Thyroid gland (tissue), 4 donors: ENCODE data around the gene TRAF7.

Experiments
- CTCF ChIP-seq, 6 experiments: fragments of 200-600 bp in 3 of 6; fragments of 450-650 bp in 3 of 6; sonication (generic) in 3 of 6; IDR thresholded peaks; one replicate each; pipeline ENCODE4 v1.5.1; 2016 to 2019; ENCODE audit warnings: antibody characterized with exemption in 6 of 6, mild to moderate bottlenecking in 2 of 6, inconsistent platforms in 1 of 6, moderate library complexity in 1 of 6
- POLR2A ChIP-seq, 2 donors: fragments of 450-650 bp; IDR thresholded peaks; one replicate each; pipeline ENCODE4 v1.6.1; 2017; ENCODE audit warnings: antibody characterized with exemption in 2 of 2, mild to moderate bottlenecking in 2 of 2, moderate library complexity in 1 of 2

- TF ChIP-seq CTCF (IDR thresholded peaks at IDR 0.05) (no peak), POLR2A (IDR thresholded peaks at IDR 0.05) (no peak)
Observed at GRCh38 chr16:2167068-2167638, 11.6 kb downstream of the TRAF7 start.
